ENCODE data around the gene RASSF8.

DNA sequence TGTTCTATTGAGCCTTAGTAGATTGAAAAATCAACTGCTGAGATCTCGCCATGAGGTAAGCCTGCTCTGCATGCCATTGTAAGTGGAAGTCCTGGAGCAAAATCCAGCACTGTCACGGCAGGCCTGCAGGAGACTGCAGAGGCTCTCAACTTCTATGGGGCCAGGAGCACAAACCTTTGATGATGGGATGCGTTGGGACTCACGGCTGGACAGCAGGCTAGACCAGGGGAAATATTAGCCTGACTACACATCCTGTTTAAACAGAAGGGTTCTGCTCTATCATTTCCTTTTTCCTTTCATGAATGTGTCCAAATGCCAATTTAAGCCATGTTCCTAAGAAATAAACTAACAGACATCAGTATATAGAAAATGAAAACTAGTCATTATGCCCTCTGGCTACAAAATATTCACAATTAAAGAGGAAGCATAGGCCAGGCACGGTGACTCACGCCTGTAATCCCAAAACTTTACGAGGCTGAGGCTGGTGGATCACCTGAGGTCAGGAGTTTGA lies 33.9 kb upstream of the RASSF8 start:
- TF ChIP-seq, protein P1, sequence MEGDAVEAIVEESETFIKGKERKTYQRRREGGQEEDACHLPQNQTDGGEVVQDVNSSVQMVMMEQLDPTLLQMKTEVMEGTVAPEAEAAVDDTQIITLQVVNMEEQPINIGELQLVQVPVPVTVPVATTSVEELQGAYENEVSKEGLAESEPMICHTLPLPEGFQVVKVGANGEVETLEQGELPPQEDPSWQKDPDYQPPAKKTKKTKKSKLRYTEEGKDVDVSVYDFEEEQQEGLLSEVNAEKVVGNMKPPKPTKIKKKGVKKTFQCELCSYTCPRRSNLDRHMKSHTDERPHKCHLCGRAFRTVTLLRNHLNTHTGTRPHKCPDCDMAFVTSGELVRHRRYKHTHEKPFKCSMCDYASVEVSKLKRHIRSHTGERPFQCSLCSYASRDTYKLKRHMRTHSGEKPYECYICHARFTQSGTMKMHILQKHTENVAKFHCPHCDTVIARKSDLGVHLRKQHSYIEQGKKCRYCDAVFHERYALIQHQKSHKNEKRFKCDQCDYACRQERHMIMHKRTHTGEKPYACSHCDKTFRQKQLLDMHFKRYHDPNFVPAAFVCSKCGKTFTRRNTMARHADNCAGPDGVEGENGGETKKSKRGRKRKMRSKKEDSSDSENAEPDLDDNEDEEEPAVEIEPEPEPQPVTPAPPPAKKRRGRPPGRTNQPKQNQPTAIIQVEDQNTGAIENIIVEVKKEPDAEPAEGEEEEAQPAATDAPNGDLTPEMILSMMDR (IDR thresholded peaks at IDR 0.05): no peak
- no peak for TF ChIP-seq EZH2 (IDR thresholded peaks at IDR 0.05)
